Jurkat, Clone E6-1 (cell line): ENCODE data around the gene MGME1.

ENCODE experiments used
- DNase-seq: peaks from one replicate; pipeline ENCODE4 v3.0.0-alpha.2; 2011; ENCODE audit warnings: low read depth, low spot score
- H3K4me3 ChIP-seq: 2 replicates; pipeline ENCODE4 v1.5.1; 2011; ENCODE audit warnings: mild to moderate bottlenecking, low read length, control low read depth, moderate library complexity

Gene MGME1

DNA sequence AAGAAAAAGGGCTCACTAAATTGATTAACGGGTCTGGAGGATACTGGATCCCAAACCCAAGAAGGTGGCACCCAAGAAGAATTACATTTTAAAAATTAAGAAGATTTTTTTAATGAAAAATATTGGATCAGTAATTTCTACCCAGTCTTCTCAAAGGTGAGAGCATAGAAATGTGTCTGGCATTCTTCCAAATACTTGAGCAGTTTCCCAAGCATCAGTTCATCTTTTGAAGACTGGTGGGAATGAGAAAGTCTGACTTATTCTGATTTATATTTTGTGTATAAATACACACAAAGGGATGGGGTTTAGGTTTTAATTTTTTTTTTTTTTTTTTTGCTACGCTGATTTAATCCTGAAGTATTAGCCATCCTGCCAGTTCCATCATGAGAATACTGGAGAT, 3.3 kb downstream of the MGME1 start:
- DNase-seq: no peak
- H3K4me3 ChIP-seq: no peak overlapping the region

DNA sequence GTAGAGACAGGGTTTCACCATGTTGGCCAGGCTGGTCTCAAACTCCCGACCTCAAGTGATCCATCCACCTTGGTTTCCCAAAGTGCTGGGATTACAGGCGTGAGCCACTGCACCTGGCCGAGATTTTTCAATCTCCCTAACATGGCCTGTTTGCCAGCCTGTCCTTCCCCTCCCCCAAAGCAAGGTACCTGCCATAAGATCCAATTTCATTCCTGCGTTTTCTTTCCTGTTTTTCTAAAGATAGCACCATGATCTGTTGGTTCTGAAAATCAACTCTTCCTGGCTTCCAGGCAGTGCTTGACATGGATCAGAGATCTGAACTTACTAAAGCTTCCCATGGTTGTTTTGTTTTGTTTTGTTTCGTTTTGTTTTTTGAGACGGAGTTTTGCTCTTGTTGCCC, 7.5 kb downstream of the MGME1 start:
- DNase-seq: no peak
- H3K4me3 ChIP-seq: no peak overlapping the region

DNA sequence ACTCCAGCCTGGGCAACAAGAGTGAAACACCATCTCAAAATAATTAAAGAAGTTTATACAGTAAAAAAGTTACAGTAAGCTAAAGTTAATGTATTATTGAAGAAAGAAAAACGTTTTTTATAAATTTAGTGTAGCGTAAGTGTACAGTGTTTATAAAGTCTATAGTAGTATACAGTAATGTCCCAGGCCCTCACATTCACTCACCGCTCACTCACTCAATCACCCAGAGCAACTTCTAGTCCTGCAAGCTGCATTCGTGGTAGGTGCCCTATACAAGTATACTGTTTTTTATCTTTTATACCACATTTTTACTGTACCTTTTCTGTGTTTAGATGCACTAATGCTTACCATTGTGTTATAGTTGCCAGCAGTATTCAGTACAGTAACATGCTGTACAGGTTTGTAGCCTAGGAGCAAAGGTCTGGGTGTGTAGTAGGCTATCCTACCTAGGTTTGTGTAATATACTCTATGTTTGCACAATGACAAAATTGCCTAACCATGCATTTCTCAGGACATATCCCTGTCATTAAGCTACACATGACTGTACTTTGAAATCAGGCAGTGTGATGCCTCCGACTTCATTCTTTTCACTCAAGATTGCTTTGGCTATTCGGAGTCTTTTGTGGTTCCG, 16.7 kb downstream of the MGME1 start:
- no peak for DNase-seq
- H3K4me3 ChIP-seq: no peak overlapping the region

DNA sequence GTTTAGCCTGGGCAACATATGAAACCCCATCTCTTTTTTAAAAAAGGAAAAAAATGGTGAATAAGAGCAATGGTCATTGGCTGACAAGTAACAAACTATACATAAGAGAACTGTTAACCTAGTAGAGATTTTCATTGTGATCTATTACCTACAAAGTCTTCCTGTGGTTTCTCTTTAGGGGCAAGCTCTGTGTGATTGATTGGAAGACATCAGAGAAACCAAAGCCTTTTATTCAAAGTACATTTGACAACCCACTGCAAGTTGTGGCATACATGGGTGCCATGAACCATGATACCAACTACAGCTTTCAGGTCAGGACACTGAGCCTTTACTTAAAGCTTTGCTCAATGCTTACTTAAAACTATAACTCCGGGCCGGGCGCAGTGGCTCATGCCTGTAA, 19.2 kb downstream of the MGME1 start:
- peak; percentile 80 for DNase-seq
- no peak overlapping the region for H3K4me3 ChIP-seq

DNA sequence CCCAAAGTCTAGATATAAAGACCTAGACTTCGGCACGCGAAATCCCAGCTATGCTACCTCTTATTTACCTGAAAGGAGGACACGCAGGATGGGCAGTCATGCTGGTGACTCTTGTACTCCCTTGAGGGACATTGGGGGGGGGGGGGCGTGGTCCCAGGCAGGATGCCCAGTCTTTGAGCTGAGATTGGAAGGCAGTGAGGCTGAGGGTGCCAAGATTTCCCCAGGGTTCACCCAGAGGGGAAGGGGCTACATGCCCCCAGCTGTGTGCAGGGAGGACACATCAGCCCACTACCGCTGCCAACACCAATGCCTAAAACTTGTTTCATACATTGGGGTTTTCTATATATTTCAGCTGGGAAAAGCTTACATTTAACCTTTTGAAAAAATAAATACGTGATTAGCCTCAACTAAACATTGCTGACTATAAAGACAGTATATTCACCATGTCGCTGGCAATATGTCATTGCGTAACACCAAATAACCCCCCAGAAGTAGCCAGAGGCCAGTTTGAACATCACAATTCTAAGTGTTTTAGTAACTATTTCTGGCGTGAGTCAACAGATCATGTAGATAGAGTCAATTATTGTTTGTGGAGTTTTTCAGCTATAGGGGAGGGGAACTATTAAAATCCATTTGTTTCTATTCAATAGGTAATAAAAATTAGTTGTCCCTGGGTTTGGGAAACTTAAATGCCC, 21.6 kb downstream of the MGME1 start:
- DNase-seq: no peak
- no peak overlapping the region for H3K4me3 ChIP-seq

DNA sequence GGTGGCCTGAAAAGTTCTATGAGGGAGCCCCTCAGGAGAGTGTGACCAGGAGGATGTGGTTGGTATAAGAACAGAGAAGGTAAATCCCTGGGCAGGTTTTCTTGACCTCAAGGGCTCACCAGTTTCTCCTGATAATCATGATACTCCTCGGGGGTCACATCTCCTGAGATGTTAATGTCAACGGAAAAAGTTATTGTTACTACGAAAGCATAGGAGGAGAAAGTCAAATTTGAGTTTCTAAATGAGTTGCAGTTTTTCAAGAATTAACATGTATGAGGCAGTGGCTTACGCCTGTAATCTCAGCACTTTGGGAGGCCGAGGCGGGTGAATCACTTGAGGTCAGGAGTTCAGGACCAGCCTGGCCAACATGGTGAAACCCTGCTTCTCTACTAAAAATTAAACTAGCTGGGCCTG, 23.4 kb downstream of the MGME1 start:
- no peak for DNase-seq
- no peak overlapping the region for H3K4me3 ChIP-seq

DNA sequence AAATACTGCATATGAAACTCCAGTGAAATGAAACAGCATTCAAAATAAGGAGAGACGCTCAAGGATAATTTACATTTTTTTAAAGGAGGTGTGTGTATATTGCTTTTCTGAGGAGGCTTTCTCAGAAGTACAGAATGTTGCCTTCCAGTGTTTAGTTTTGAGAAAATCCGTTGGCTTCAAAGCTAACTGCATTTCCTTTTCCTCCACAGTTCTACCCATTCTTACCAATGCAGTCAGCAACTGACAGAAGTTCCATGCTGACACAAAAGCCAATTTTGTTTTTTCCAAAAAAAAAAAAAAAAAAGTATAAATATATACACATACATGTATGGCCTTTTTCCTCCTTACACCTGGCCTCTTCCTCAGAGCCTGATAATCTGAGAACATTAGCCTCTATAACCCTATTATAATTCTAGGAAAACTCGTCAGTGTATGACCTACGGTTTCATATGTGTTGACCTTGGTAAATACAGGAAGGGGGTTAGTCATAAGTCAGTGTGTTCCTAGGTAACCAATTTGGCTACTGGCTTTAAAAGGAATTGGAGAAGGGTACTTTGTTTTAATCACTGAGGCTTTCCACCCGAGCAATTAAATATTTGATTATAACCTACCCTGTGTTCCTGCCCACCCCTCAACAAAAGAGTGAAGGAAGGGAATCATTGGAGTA, 24.2 kb downstream of the MGME1 start:
- DNase-seq: peak; percentile 59
- no peak overlapping the region for H3K4me3 ChIP-seq

DNA sequence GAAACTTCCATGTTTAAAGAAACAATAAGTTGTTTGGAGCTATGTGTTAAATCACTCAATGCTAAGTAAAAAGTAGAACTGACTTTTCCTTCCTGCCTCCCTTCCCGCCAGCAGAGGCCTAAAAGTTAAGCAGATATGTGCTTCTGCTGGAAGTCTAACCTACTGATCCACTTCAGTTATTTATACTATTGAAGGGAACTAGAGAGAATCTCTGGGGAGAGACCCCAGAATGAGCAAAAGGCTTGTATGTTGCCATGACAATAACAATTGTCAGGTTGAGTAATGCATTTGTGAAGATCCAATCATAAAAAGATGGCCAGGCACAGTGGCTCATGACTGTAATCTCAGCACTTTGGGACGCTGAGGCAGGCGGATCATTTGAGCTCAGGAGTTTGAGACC, 24.7 kb downstream of the MGME1 start:
- no peak for DNase-seq
- no peak overlapping the region for H3K4me3 ChIP-seq

DNA sequence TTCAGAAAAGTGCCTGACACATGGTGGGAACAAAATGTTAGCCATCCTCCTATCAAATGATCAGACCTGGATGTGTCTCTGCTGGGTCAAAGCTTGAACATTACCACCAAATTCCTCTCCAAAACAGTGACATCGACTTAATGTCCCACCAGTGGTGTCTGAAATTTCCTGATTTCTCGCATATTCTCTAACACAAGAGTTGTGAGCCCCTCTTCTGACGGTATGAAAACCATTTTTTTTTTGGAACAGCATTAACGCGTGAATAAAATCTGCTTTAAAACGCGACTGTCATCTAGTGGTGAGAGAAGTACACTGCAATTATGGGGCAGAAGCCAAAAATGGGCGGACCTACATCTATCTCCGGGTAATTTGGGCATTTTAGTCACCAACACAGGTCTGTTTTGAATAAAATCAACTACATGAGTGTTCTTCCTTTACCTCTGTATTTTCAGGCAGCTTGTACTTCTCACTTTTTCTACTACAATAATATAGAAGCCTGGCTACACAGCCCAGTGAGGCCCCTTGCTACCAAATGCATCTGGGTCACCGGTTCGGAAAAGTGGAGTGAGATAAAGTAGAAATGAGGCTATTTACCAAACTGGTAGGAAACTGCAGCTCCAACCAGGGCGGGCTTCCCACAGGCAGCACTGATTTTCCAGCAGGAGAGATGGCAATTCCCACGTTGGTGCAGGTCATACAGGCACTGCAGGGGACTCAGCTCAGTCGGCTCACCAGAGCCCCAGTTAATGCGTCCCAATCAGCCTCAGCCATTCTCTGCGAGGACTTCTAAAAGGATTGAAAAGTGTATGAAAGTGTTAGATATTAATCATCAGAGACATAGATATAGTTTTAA, 27.4 kb downstream of the MGME1 start:
- no peak overlapping the region for H3K4me3 ChIP-seq
- DNase-seq: peak; percentile 63

DNA sequence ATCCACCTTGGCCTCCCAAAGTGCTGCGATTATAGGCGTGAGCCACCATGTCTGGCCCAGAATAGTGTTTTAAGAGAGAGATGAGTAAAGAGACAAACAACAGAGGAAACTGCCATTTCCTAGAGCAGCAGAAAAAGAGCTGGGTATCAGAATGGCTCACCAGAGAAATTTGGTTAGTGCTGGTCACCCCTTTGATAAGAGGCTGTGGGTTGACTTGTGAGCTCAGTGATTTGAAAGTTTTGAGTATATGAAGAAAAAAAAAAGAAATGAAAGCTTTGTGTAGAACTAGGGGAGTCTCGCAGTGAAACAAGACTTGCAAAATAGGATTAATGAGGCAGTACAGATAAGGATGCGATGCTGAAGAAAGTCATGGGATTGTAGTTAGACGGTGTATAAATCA, 29.6 kb downstream of the MGME1 start:
- H3K4me3 ChIP-seq: no peak overlapping the region
- no peak for DNase-seq

DNA sequence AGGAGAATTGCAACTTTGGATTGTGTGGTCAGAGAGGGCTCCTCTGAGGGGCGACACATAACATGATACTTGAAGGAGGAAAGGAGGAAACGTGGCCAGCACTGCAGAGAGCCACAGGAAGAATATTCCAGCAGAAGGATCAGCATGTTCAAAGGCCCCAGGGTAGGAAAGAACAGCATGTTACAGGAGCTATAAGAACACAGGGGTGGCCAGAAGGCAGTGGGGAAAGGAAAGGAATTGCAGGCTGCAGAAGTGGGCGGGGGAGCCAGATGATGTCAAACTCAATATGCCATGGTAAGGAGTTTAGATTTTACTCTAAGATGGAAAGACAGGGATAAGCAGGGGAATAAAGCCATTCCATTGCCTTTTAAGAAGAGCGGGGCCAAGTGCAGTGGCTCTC, 30.7 kb downstream of the MGME1 start:
- H3K4me3 ChIP-seq: no peak overlapping the region
- DNase-seq: no peak

DNA sequence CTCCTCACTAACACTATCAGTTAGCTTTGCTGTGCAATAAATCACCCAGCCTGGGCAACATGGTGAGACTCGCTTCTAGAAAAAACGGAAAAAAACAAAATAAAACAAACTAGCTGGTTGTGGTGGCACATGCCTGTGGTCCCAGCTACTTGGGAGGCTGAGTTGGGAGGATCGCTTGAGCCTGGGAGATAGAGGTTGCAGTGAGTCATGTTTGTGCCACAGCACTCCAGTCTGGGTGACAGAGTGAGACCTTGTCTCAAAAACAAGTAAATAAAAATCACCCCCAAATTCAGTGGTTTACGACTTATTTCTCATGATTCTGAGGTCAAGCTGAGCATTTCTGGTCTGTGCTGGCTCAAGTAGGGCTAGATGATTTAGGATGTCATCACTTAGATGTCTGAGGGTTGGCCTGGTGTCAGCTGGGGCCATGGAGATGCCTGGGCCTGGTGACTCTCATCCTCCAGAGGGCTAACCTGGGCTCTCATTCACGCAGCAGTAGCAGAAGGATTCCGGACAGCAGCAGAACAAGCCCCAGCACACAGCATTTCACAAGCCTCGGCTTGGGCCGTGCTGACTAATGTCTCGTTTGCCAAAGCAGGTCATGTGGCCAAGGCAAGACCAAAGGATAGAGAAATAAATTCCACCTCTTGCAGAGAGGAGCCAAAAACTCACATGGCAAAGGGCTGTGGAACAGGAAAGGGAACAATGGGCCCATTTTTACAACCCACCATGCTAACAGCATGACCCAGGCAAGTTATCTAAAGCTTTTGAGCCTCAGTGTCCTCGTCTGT, 32.5 kb downstream of the MGME1 start:
- H3K4me3 ChIP-seq: no peak overlapping the region
- no peak for DNase-seq

DNA sequence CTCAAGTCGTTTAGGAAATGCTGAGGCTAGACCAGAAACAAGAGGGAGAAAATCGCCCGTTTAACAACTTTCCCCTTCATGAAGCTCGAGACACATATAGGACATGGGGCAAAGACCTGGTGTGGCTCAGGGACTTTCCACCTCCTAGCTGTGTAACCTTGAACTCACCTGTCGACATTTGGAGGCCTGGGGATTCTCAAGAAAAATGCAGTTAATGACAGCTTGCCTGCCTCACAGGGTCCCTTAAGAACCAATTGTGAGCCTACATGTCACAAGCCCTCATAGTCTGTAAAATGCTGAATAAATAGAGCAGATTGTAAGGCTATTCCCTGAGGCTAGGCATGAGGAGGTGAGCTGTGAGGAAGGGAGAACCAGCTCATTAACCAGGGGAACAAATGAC, 35.1 kb downstream of the MGME1 start:
- DNase-seq: no peak
- no peak overlapping the region for H3K4me3 ChIP-seq

DNA sequence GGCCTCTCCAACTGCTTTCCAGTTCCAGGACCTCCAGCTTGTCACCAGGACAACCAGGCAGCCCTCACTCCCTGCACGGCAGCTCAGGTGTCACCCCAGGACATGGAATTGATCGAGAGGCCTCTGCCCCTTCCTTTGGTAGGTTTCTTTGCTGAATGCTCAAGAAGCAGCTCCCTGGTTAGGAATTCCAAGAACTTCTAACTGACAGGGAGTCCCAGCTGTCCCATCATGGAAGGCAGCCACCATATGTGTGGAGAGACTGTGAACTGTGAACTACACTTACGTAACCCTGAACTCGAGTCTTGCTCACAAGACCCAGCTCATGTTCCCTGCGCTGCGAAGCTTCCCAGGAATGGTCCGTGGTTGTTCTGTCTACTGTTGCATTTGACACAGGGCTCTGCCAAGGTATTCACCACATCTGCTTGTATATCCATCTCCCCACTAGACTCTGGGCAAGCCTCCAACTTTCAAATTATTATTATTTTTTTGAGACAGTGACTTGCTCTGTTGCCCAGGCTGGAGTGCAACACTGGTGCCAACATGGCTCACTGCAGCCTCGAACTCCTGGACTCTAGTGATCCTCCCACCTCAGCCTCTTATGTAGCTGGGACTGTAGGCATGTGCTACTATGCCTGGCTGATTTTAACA, 35.7 kb downstream of the MGME1 start:
- no peak for DNase-seq
- H3K4me3 ChIP-seq: no peak overlapping the region

DNA sequence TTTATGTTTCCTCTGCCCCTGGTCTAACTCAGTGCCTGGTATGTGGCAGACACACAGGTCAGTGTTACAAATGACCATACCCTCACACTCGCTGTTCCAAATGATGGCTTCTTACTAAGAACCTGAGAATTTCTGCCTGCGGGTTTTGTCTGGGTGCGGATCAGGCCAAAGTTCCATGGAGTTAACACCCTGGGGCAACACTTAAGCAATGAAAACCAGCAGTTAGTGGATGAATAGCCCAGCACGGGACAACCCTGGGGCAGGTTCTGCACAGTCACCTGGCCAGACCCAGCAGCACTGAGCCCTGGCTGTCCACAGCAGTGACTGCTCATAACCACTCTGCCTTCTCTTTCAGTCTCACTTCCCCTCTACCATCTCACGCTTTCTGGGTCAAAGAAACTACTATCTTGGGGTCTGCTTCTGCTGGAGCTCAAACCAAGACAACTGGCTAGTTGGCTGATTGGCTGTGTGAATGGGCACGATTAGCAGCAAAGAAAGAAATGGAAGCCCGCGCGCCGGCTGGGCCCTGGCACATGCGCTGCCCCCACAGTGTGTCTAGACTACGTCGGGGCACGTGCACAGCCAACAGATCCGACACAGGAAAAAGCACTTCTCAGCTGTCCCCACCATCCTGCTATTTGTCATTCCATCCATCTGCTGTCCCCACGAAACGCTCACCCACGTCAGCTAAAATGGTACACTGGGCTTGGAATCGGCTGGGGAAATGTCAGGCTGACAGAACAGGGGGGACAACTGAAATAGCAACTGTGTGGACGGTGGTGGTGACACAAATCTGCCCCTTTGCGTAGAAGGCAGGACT, 36.6 kb downstream of the MGME1 start:
- H3K4me3 ChIP-seq: no peak overlapping the region
- no peak for DNase-seq

DNA sequence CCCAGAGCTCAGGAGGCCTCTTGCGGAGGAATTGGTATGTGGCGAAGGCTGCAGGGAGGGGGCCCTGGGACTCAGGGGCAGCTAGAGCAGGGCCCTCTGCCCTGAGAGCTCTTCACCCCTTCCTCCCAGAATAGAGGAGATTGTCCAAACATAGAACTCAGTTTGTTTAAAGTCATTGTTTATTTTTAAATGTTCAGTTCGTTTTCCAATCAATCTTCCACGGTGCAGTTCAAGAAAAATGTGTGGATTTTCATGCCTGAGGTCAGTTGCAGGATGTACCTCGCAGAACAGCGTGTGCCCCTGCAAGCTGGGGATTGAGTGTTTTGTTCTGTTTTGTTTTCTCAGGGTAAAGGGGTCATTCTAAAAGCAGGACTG, 37.2 kb downstream of the MGME1 start:
- H3K4me3 ChIP-seq: no peak overlapping the region
- DNase-seq: no peak

DNA sequence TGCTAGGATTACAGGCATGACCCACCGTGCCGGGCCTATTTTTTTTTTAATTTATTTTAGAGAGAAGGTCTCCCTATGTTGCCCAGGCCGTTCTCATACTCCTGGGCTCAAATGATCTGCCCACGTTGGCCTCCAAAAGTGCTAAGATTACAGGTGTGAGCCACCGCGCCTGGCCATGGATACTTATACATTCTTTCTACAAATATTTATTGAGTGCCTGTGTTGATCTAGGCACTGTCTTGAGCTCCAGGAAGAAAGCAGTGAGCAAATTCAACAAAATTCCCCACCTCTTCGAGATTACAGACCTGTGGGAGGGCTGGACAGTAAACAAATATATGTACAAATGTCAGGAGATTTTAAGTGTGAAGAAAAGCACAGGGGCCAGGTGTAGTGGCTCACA, 37.9 kb downstream of the MGME1 start:
- DNase-seq: no peak
- no peak overlapping the region for H3K4me3 ChIP-seq
